NCI-H69 (cell line): ENCODE measurements around the gene SORCS2.

Source experiments
- DNase-seq: peaks from one replicate; lab custom pipeline; 2025; lab: John Stamatoyannopoulos, UW

The SORCS2 gene

DNA sequence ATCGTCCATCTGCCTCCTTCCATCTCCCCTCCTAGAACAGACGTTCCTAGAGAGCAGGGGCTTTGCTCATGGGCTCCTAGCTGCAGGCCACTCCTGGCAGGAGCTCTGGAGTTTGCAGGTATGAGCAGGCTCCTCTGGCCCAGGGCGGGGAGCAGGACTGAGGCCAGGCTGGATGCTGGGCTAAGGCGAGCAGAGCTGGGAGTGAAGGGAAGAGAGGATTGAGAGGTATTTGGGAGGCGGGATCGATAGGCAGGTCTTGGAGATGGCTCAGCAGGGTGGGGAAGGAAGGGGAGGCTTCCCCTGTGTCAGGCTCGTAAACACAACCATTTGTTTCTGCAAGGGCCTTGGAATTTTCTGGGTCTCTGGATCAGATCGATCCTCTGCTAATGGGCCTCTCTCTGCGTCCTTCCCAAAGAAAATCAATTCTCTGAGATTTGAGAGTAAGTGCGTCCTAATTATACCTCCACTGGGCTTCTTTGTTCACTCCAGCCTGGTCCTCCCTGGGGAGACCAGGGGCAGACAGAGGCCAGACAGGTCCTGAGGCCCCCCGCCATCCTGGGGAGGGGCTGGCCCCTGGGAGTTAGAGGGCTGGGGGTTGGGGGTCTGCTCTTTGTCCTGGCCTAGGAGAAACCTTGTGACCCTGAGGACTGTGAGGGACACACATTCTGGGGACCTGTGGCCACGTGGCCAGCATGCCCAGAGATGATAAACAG is 337.2 kb downstream of the SORCS2 start:
- peak; percentile 5 for DNase-seq

DNA sequence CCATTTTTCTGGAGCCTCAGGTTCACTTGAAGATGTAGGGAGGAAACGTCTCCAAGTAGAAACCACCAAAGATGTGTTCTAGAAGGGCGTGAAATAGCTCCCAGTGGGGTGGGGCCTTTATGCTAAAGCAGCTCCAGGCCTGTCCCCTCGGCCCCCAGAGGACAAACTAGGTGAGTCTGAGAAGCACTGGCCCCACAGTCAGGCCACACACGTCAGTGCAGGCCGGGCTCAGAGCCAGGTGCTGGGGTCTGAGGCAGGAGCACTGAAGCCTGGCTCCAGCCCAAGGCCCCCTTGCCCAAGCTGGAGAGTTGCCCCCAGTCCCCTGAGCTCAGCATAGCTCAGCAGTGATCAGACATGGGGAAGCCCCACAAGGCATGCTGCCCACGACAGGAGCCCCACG is 337.7 kb downstream of the SORCS2 start:
- DNase-seq = no peak

DNA sequence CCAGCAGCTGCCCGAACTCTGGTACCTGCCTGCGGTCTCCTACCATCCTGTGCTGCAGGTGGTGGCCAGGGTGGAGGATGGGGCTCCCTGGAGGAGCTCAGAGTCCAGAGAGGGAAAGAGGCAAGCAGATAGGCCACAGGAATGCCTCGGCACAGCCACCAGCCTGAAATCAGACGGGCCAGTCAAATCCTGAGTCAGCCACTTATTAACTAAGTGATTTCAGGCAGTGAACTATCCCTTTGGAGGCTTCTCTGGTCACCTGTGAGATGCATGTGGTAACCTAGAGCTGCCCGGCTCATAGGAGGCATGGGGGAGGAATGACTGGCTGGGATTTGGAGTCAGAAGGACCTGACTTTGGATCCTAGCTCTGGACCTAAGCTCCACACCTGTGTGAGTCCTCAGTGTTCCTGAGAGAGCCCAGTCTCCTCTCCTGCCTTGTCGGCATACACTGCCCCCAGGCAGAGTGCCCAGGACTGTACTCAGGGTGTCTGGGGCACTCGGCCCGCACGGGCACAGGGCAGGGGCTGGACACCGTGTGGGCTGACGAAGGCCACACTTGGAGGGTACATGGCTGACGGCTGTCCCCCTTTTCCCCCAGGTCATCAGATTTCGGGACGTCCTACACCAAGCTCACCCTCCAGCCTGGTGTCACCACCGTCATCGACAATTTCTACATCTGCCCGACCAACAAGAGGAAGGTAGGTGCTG is 338.7 kb downstream of the SORCS2 start:
- no peak for DNase-seq

DNA sequence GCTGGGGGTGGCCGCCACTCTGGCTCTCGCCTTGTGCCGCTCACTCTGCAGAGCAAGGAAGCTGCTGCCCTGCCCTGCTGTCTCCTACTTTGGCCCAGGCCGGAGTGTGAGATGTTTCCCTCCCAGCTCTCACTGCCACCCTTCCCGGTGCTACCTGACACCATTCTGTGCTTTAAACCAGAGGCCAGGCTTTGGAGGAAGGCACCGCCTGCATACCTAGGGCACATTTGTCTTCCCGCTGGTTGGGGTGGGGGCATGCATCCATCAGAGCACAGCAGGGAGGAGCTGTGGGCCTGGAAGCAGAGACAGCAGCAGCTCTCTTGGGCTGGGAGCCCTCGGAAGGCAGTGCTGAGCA is 339.3 kb downstream of the SORCS2 start:
- DNase-seq = no peak

DNA sequence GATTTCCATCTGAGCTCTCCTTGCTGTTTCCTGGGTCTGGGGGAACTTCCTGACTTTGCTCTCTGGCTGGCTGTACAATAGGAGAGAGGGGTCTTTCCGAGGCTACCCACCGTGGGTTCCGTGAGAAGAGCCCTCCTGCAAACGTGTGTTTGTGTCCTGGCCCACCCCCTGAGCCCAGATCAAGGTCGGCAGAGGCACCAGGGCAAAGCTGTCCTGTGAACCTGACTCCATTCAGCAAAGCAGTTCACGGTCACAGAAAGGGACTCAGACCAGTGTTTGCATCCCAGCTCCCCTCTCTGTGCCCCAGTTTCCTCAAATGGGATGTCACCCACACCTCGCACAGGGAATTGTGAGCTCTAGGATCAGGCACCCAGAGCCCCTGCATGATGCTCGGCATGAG is 339.7 kb downstream of the SORCS2 start:
- DNase-seq = no peak

DNA sequence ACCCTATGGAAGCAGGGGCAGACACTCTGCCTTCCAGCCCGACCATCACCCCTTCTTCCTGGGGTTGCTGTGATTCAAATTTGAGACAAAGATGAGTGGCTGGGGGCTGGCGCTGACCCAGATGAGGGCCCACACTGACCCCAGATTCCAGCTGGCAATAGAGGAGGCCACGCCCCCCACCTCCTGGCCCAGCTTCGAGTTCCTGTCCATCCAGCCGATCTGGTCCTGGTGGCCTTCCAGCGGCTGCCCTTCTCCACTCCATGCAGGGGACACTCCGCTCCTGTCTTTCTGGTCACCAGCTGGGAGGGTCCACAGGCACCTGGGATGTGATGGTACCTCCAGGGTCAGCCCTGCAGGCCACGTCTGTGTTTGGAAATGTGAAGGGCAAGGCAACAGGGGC is 340.9 kb downstream of the SORCS2 start:
- DNase-seq = no peak

DNA sequence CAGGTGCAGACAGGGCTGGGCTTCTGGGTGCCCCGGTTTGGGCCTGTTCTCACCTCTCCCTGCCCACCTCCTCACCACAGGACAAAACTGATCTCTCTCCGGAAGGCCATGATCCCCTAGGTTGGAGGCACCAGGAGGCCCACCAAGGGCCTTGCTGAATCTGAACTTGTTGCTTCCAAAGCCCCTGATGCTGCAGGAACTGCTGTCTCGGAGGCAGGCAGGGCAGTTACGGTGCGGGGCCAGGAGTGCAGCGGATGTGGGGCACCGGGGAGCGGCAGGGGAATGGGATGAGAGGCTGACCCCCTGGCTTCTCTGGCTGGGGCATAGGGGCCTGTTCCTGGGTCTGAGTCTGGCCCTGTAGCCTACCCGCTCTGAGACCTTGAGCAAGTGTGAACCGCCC is 342.8 kb downstream of the SORCS2 start:
- no peak for DNase-seq

DNA sequence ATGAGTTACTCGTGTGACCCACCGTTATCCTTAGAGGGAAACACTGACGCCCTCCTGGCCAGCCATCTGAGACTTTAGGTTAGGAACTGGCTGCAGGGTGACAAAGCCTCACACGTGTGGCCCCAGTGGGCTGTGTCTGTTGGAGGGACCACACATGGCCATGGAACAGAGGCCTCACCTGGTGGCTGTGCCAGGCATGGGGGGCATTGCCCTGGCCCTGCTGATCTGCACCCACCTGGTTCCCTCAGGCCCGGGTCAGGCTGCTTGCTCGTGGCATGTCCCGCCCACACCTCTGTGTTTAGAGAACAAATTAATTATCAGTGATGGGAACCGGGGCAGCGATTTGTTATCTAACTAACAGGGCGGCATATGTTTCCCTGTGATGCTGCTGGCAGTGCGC is 343.3 kb downstream of the SORCS2 start:
- no peak for DNase-seq

DNA sequence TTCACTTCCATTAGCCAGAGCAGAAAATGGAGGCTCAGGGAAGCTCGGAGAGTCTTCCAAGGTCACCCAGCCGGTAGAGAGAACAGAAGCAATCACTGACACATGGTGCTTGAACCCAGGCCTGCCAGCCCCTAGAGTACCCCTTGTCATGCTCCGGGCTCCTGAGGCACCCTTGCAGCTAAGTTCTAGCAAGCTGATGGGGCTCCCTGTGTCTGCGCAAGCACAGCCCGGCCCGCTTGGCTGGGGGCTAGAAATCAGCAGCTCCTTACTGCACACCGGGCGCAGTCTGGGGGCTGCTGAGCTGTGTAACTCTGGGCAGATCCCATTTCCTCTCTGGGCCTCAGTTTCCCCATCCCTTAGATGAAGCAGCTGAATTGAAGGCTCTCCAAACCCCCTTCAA is 344.5 kb downstream of the SORCS2 start:
- no peak for DNase-seq

DNA sequence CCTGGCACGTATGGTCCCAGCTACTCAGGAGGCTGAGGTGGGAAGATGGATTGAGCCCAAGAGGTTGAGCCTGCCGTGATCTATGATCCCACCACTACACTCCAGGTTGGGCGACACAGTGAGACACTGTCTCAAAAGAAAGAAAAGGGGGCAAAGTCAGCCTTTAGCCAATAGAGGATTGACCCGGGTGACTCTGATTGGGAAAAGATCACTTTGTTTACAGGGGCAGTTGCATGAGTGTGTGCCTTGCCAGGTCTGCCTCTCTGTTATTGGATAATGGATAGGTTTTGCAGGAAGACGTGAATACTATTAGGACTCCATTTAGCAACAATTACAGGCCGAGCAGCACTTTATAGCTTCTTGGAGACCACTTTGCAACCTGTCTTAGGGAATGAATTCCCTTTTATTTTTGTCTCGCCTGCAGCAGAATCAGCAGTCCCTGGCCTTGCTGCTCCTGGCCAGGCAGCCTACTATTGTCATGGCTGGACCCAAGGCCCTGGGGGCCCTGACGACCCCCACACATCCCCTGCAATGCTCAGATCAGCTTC is 345.6 kb downstream of the SORCS2 start:
- DNase-seq = no peak

DNA sequence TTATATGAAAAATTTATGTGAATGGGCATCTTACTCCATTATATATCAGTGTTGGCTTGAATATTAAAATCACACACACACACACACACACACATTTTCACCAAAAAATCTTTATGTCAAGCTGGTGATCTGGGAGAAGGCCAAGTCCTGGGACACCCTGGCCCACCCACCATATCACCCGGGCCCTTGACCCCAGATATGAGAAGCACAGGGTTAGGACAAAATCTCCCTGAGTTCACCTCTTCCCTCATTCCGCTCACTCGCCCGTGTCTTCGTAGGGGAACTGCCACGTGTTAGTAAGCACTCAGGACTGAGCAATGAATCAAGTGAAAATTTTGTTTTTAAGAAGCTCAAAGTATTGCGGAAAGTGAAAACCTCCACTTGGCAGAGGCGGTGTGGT is 346.2 kb downstream of the SORCS2 start:
- no peak for DNase-seq

DNA sequence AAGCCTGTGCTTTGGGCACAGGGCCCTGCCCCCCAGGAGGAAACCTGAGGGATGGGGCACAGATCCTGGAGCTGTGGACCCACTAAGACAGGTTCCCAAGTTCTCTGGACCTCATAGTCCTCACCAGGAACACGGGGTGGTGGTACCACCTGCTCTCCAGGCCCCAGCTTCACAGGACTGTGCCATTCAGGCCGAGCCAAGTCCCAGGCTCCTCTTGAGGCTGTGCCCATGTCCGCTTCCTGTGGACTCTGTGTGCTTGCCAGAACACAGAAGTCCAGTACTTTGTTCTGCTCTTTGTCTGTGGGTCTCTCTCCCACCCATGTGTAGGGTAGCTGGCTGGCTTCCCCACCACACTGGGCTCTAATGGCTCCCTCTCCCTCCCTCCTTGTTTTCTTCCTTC is 346.8 kb downstream of the SORCS2 start:
- DNase-seq = no peak

DNA sequence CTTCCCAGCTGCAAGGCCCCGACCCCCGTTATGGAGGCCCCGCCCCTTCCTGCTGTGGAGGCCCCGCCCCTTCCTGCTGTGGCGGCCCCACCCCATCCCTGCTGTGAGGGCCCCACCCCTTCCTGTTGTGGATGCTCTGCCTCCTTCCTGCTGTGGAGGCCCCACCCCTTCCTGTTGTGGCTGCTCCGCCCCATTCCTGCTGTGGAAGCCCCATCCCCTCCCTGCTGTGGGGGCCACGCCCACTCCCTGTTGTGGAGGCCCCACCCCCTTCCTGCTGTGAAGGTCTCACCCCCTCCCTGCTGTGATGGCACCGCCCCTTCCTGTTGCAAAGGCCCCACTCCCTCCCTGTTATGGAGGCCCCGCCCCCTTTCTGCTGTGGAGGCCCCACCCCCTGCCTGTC is 347.3 kb downstream of the SORCS2 start:
- peak; percentile 66 for DNase-seq

DNA sequence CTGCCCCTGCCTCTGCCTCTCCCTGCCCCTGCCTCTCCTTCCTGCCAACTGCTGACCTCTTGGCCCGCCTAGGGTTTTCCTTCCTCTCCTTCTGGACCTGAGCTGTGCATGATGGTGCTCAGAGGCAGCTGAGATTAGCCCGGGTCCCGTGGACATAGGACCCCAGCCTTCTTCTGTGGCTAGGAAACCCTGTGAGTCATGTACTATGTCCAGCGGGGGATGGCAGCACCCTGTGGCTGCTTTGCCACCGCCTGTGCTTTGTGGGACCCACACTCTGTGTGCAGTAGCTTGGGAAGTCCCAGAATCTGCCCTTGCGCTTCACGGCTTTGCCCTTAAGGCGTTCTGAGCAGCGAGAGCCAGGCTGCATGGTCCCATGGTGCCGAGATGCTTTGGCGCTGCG is 347.9 kb downstream of the SORCS2 start:
- DNase-seq = no peak

DNA sequence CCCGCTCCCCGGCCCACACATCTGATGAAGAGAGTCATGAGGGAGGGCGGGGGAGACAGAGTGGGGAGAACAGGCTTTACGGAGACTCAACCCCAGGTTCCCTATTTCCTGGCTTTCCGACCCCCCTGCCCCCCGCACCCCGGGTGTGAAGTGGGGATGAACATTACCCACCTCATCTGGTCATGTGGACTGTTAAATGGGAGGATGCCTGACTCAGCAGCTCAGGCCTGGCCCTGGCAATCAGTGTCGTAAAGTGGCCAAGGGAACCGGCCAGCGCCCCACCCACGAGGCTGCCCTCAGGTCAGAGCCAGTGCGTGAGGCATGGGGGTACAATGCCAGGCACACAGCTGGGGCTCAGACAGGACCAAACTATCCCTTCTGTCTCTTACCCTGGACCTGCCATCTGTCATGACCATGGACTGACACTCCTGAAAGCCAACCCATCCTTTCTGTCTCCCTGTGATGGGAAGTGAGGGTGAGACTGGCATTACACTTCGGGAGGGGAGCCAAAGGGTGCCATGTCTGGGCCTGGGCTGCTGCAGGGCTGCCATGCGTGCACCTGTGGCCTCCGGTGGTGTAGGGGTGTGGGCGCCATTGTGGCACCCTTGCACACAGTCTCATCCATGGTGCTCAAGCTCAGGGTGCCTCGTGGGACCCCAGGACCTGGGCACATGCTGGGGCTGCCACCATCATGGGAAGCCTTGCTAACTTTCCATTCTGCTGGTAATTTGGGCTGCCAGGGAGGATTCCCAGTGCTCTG is 348.5 kb downstream of the SORCS2 start:
- DNase-seq = no peak

DNA sequence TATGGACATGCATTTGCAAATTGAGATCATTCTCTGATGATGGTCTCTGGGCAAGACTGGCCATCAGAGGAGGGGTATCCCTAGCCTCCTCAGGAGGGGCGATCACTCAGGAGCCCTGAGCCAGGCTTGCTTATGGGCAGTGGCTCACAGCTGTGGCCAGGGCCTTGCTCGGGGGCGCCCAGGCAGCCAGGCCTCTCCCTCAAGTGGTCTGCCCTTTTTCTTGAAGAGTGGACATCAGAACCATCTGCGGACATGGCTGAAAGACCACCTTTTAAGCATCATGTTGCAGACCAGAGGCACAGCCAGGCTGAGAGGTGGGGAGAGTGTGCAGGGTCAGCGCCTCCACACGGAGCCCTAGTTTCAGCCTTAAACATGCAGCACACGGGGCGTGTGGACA is 349.1 kb downstream of the SORCS2 start:
- no peak for DNase-seq

DNA sequence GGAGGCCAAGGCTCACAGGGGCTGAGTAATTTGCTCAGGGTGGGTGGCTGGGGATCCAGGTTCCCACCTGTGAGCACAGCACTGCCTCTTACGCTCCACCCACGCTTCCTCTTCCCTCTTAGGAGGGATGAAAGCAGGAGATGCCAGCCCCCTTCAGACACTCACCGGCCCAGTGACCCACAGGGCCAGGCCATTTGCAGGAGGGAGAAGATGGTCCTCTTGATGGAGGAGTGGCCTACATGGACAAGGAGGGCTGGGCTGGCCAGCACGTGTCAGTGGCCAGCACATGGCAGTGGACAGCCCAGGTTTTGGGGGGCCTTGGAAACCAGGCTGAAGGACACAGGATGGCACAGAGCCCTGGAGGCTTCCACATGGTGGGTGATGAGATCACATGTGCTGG is 350.4 kb downstream of the SORCS2 start:
- no peak for DNase-seq

DNA sequence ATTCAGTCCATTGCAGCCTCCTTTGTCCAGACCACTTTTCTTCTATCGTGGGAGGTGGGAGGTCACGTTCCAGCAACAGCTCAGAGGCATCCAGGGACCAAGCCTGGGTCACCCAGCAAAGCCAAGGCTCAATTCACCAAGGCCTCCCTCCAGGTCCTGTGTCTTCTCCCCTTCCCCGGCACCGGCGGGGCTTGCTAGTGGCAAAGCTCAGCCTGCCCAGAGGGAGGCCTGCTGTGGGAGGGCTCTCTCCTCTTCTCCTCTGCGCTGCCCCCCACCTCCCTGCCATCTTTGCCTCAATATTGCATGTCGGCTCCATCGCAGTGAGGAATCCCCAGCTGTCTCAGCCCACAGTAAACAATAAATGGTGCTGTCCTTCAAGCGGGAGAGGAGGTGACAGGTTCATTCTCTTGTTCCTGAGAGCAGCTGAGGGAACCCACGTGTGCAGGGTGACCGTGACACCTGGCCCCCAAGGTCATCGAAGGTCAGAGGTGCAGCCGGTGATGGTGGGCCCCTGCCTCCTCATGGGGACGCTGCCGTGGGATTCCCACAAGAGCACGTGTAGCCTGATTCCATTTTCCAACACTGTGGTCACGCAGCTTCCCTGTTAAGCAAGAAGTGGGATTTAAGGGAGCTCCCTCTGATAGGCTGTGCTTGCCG is 353.9 kb downstream of the SORCS2 start:
- DNase-seq = no peak

DNA sequence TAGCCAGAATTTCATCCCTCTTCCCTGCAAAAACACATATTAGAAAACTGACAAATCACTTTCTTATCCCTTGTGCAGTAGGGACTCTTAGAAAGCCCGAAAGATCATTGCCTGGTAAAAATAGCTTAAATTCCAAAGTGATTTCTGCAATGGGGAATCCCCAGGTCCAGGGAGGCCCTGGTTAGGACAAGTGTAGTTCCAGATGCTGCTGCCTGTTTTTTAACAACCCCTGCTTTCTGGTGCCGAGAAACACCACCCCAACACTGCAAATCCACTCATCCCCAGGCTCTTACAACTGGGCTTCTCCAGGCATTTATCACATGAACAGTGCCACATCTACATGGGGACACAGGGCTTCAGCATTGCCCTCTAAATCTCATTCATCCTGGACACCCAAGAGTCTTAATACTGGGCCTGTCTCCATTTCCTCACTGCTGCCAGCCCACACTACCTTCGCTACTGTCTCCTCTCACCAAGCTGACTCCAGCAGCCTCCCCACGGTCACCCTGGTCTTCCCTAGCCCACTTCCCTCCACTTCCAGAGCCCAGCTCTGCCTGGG is 354.6 kb downstream of the SORCS2 start:
- no peak for DNase-seq

DNA sequence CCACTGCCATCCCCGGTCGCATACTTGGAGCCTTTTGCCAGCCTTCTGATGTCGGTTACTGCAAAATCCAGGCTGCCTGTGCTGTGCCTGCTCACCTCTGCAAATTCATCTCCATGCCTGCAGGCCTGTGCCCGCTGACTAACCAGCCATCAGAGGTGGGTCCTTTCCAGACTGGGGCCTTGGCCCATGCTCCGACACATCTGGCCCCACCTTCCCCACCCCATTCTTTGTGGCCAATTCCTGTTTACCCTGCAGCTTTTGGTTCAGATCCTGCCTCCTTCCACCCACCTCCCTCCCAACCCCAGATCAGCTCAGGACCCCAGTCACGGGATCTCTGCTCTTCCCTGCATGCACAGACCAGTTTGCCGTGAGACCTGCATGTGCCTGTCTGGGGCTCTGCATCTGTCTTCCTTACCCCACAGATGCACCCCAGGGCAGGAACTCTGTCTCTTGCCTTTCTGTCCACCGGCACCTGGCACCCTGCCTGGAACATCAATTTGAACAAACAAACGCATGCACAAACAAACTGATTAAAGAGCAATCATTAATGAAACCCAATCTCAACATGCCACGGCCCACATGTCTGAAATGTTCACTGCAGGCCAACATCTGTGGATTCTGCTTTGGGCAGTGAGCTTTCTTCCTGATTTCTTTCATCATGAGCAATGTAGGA is 355.2 kb downstream of the SORCS2 start:
- peak; percentile 76 for DNase-seq

DNA sequence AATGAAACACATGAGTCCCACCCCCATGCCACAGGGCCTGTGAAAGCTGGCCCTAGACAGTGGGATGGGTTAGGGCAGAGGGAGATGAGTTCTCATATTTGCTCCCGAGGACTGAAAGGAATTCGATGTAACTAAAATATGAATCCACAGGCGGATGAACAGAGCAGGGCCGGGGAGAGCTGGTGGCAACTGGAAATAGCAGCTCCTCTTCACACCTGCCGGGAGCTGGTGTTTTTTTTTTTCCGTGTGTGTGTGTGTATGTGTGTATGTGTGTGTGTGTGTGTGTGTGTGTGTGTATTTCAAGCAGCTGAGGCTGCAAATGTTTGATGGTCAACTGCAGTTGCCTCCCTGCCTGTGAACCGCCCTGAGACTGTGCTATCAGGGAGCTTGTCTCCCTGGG is 357.5 kb downstream of the SORCS2 start:
- no peak for DNase-seq

DNA sequence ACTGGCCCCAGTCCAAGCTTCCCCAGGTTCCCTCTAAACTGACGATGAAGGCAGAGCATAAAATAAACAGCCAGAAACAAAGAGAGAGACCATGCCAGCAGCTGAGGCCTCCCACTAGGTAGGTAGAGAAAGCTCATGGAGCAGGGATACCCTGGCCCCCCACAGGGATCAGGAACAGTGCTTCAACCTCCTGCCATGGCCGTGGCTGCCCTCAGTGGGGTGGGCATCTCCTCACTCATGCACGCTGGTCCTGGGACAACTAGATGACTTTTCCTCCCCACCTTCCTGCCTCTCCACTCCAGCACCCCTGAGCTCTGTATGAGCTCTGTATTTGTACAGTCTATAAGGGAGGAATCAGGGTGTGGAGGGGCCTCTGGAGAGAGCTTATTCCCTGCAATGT is 360.1 kb downstream of the SORCS2 start:
- peak; percentile 5 for DNase-seq
